GM20000 (cell line): ENCODE data around the gene PTPN21.

Source experiments
- DNase-seq: peaks from one replicate; pipeline ENCODE4 v3.0.0; 2012; ENCODE audit warnings: low spot score
- CTCF ChIP-seq: IDR thresholded peaks from 2 replicates; pipeline ENCODE4 v1.5.1; 2012; ENCODE audit warnings: mild to moderate bottlenecking, control low read depth; ENCODE audit errors: extremely low read depth, missing control alignments

Gene PTPN21

GRCh38 chr14:88565427-88565826 is 10.6 kb upstream of the PTPN21 start:
- DNase-seq: no peak
- no peak for TF ChIP-seq CTCF

- no peak for DNase-seq
- TF ChIP-seq CTCF: no peak
Observed at GRCh38 chr14:88563845-88564244, 9.0 kb upstream of the PTPN21 start.

- DNase-seq: peak; percentile 98
- no peak for TF ChIP-seq CTCF
Observed at GRCh38 chr14:88562831-88563686, 8.3 kb upstream of the PTPN21 start, which contains the start of gene ZC3H14. Gene ZC3H14 (plus strand): TSS chr14:88563037. CDS start chr14:88563134, 97 bp downstream.

- TF ChIP-seq CTCF: no peak
- DNase-seq: no peak
Observed at GRCh38 chr14:88562532-88562830, 7.7 kb upstream of the PTPN21 start.

- no peak for TF ChIP-seq CTCF
Observed at GRCh38 chr14:88559852-88560251, 5.0 kb upstream of the PTPN21 start.

GRCh38 chr14:88556581-88556980 is 1.8 kb upstream of the PTPN21 start:
- DNase-seq: no peak
- no peak for TF ChIP-seq CTCF

More at GRCh38 chr14:88559852-88560251, 5.0 kb upstream of the PTPN21 start:
- DNase-seq: no peak

GRCh38 chr14:88553886-88554456 is 836 bp downstream of the PTPN21 start:
- TF ChIP-seq CTCF: no peak
- DNase-seq: no peak
